K562 (cell line): ENCODE measurements around the gene DSCAM. TPM values are rescaled to one million over a fixed set of nuclear protein-coding genes. Genes with fewer than 3 reads are reported as not detected.

Experiments
- BHLHE40 ChIP-seq: IDR thresholded peaks from 2 replicates; pipeline ENCODE4 v1.6.1; 2011; ENCODE audit warnings: low read length, improper control_type of control experiment
- C11orf30 ChIP-seq: fragments of 450-650 bp; IDR thresholded peaks from 2 replicates; pipeline ENCODE4 v1.6.1; 2016; ENCODE audit warnings: low read depth, mild to moderate bottlenecking
- EP300 ChIP-seq: IDR thresholded peaks from 2 replicates; pipeline ENCODE4 v1.6.1; 2012; ENCODE audit warnings: low read length, improper control_type of control experiment
- HDAC2 ChIP-seq: fragments of 450-650 bp; IDR thresholded peaks from 2 replicates; pipeline ENCODE4 v1.6.1; 2016; ENCODE audit warnings: mild to moderate bottlenecking
- NCOR1 ChIP-seq: fragments of 450-650 bp; IDR thresholded peaks from 2 replicates; pipeline ENCODE4 v1.6.1; 2016; ENCODE audit warnings: mild to moderate bottlenecking, moderate library complexity
- NR2F6 ChIP-seq: fragments of 450-650 bp; formaldehyde crosslinking; IDR thresholded peaks from 2 replicates; pipeline ENCODE4 v1.4.0; 2020; ENCODE audit warnings: mild to moderate bottlenecking
- RAD51 ChIP-seq: fragments of 450-650 bp; IDR thresholded peaks from 2 replicates; pipeline ENCODE4 v1.7.1; 2016; ENCODE audit warnings: low read depth, mild to moderate bottlenecking, borderline replicate concordance
- SOX6 ChIP-seq: fragments of 450-650 bp; IDR thresholded peaks from 2 replicates; pipeline ENCODE4 v1.6.1; 2014; ENCODE audit warnings: mild to moderate bottlenecking
- ZNF121 ChIP-seq: sonication (generic); formaldehyde crosslinking; conservative IDR thresholded peaks from 2 replicates; pipeline ENCODE4 v1.8.0; 2022; ENCODE audit warnings: missing genetic modification reagents
- polyA plus RNA-seq, 8 experiments: library from polyadenylated mRNA; depleted of rRNA in 4 of 8; stranded (reverse) in 5 of 8; unstranded in 3 of 8; fragments of >200 nt; fragmentation: Nextera tagmentation in 2 of 8; fragmentation: Illumina TruSeq in 1 of 8; extraction: Ambion mirVana in 2 of 8; extraction: Trizol in 1 of 8; gene quantifications; 2 replicates each; pipeline versions ENCODE4 v1.2.1 to v1.2.3, GENCODE V29; 2011 to 2014; ENCODE audit warnings: inconsistent platforms in 1 of 8, missing spikeins in 1 of 8
- total RNA-seq, 7 experiments: library from RNA; depleted of rRNA in 6 of 7; stranded (reverse); fragments of >200 nt in 6 of 7; fragmentation: Illumina TruSeq in 2 of 7; extraction: Trizol in 2 of 7; gene quantifications; 2 replicates each; pipeline versions ENCODE4 v1.2.1 to v1.2.3, GENCODE V29; 2011 to 2021; ENCODE audit warnings: low replicate concordance in 1 of 7
- TF ChIP-seq, protein P1 (sequence below): fragments of 450-650 bp; IDR thresholded peaks from 2 replicates; pipeline ENCODE4 v1.6.1; 2016; ENCODE audit warnings: mild to moderate bottlenecking, moderate library complexity
- TF ChIP-seq, protein P2 (sequence below): sonication (generic); formaldehyde crosslinking; IDR thresholded peaks from 2 replicates; pipeline ENCODE4 v1.8.1; 2023; ENCODE audit warnings: mild to moderate bottlenecking, missing genetic modification reagents
- TF ChIP-seq, protein P3 (sequence below): fragments of 450-650 bp; formaldehyde crosslinking; IDR thresholded peaks from 2 replicates; pipeline ENCODE4 v1.4.0; 2022; ENCODE audit warnings: missing genetic modification characterization

Gene DSCAM
- total and polyA plus RNA-seq, 9 of the 15 experiments (the other 6 are each of a cell fraction or from before 2014, with no cell fraction given) = not detected

DNA sequence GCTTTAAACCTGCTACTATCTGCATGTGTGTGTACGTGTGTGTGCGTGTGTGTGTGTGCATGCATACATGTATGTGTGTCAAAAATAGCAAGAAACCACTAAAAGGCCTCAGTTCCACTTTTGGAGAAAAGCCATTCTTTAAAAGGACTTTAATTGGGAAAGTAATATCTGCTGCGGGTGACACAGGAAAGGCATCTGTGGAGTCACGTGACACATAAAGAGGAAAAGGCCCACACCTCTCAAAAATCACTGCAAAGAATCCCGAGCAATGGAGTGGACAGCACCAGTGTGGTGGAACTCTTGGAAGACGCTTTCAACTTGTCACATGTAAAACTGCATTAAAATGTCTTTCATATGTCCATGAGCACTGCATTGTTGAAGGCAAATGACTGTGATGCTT lies 63.6 kb downstream of the DSCAM start (continued):
- TF ChIP-seq, protein P1, sequence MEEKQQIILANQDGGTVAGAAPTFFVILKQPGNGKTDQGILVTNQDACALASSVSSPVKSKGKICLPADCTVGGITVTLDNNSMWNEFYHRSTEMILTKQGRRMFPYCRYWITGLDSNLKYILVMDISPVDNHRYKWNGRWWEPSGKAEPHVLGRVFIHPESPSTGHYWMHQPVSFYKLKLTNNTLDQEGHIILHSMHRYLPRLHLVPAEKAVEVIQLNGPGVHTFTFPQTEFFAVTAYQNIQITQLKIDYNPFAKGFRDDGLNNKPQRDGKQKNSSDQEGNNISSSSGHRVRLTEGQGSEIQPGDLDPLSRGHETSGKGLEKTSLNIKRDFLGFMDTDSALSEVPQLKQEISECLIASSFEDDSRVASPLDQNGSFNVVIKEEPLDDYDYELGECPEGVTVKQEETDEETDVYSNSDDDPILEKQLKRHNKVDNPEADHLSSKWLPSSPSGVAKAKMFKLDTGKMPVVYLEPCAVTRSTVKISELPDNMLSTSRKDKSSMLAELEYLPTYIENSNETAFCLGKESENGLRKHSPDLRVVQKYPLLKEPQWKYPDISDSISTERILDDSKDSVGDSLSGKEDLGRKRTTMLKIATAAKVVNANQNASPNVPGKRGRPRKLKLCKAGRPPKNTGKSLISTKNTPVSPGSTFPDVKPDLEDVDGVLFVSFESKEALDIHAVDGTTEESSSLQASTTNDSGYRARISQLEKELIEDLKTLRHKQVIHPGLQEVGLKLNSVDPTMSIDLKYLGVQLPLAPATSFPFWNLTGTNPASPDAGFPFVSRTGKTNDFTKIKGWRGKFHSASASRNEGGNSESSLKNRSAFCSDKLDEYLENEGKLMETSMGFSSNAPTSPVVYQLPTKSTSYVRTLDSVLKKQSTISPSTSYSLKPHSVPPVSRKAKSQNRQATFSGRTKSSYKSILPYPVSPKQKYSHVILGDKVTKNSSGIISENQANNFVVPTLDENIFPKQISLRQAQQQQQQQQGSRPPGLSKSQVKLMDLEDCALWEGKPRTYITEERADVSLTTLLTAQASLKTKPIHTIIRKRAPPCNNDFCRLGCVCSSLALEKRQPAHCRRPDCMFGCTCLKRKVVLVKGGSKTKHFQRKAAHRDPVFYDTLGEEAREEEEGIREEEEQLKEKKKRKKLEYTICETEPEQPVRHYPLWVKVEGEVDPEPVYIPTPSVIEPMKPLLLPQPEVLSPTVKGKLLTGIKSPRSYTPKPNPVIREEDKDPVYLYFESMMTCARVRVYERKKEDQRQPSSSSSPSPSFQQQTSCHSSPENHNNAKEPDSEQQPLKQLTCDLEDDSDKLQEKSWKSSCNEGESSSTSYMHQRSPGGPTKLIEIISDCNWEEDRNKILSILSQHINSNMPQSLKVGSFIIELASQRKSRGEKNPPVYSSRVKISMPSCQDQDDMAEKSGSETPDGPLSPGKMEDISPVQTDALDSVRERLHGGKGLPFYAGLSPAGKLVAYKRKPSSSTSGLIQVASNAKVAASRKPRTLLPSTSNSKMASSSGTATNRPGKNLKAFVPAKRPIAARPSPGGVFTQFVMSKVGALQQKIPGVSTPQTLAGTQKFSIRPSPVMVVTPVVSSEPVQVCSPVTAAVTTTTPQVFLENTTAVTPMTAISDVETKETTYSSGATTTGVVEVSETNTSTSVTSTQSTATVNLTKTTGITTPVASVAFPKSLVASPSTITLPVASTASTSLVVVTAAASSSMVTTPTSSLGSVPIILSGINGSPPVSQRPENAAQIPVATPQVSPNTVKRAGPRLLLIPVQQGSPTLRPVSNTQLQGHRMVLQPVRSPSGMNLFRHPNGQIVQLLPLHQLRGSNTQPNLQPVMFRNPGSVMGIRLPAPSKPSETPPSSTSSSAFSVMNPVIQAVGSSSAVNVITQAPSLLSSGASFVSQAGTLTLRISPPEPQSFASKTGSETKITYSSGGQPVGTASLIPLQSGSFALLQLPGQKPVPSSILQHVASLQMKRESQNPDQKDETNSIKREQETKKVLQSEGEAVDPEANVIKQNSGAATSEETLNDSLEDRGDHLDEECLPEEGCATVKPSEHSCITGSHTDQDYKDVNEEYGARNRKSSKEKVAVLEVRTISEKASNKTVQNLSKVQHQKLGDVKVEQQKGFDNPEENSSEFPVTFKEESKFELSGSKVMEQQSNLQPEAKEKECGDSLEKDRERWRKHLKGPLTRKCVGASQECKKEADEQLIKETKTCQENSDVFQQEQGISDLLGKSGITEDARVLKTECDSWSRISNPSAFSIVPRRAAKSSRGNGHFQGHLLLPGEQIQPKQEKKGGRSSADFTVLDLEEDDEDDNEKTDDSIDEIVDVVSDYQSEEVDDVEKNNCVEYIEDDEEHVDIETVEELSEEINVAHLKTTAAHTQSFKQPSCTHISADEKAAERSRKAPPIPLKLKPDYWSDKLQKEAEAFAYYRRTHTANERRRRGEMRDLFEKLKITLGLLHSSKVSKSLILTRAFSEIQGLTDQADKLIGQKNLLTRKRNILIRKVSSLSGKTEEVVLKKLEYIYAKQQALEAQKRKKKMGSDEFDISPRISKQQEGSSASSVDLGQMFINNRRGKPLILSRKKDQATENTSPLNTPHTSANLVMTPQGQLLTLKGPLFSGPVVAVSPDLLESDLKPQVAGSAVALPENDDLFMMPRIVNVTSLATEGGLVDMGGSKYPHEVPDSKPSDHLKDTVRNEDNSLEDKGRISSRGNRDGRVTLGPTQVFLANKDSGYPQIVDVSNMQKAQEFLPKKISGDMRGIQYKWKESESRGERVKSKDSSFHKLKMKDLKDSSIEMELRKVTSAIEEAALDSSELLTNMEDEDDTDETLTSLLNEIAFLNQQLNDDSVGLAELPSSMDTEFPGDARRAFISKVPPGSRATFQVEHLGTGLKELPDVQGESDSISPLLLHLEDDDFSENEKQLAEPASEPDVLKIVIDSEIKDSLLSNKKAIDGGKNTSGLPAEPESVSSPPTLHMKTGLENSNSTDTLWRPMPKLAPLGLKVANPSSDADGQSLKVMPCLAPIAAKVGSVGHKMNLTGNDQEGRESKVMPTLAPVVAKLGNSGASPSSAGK = no peak
- TF ChIP-seq BHLHE40 (no peak), NCOR1 (no peak), SOX6 (no peak), EP300 (no peak), C11orf30 (no peak), ZNF121 (CRISPR knock-in tag) (no peak), NR2F6 (CRISPR knock-in tag) (no peak), HDAC2 (no peak), RAD51 (peak; percentile 40; the same call in 1 of the 2 replicates)
- TF ChIP-seq, protein P2, sequence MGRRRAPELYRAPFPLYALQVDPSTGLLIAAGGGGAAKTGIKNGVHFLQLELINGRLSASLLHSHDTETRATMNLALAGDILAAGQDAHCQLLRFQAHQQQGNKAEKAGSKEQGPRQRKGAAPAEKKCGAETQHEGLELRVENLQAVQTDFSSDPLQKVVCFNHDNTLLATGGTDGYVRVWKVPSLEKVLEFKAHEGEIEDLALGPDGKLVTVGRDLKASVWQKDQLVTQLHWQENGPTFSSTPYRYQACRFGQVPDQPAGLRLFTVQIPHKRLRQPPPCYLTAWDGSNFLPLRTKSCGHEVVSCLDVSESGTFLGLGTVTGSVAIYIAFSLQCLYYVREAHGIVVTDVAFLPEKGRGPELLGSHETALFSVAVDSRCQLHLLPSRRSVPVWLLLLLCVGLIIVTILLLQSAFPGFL = no peak
- TF ChIP-seq, protein P3, sequence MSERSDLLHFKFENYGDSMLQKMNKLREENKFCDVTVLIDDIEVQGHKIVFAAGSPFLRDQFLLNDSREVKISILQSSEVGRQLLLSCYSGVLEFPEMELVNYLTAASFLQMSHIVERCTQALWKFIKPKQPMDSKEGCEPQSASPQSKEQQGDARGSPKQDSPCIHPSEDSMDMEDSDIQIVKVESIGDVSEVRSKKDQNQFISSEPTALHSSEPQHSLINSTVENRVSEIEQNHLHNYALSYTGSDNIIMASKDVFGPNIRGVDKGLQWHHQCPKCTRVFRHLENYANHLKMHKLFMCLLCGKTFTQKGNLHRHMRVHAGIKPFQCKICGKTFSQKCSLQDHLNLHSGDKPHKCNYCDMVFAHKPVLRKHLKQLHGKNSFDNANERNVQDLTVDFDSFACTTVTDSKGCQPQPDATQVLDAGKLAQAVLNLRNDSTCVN (CRISPR knock-in tag) = no peak
